ENCODE results near the gene LARGE1.

Gene LARGE1

DNA sequence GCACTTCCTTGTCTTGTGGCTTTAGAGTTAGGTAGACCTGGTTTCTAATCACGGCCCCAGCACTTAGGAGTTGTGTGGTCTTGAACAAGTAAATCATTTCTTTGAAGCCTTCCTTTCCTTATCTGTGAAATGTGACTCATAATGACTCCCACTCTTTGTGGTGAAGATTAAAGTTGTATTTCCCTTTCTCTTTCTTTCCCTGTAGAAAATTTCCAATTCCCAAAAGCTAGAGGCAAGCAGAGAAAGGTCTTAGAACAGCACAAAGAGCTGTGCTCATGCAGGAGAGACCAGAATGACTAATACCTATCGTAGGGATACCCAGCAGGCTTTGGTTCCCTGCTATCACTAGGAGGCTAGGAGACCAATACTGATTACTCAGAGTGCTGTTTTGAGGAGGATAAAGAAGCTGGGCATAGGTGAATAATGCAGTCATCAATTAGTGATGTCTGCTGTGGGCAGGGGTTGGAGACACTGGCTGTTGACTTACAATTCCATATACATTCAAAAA is 591.4 kb downstream of the LARGE1 start:
- no peak for DNase-seq

DNA sequence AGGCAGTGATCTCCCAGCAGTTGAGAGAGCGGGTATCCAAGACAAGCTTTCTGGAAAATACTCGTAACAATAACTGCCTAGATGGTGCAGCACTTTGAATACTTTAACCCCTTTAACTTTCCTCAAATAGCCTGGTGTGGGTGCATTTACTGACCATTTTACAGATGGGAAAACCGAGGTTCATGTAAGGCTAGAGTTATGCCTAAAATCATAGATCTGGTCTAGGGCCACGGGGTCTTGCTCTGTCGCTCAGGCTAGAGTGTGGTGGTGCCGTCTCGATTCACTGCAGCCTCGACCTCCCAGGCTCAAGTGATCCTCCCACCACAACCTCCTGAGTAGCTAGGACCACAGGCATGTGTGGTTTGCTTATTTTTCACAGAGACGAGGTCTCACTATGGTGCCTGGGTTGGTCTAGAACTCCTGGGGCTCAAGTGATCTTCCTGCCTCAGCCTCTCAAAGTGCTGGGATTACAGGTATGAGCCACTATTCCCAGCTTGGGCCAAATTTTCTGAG is 592.9 kb downstream of the LARGE1 start:
- no peak for DNase-seq

DNA sequence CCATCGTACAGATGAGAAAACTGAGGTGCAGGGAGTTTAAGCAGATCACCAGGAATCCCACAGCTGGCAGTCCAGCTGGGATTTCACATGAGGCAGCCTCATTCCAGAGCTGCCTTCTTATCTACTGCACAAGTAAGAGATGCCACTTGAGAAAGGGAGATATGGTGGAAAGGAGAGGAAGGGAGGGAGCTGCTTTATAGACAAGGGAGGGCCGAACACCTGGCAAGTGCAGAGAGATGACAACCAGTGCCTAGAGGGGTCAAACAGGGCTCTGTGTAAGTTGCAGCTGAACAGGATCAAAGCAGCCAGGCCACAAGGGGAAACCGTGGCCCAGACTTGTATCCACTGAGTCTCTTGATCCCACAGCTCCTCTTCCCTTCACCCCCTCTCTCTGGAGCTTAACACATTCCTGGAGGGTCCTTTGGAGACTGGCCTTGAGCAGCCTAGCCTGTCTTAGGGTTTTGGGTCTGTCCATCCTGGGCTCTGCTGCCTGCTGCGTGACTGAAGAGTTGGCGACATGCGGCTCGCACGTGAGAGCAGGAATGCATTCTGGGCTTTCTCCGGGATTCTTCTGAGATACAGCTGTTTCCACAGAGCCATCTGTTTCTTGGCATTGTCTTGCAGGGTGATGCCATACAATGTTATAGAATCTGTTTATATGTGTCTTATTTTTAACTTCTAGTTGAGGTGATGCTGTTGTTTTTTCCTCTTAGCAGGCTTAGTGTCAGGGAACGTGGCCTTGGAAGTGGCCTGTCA is 593.6 kb downstream of the LARGE1 start:
- no peak for DNase-seq

DNA sequence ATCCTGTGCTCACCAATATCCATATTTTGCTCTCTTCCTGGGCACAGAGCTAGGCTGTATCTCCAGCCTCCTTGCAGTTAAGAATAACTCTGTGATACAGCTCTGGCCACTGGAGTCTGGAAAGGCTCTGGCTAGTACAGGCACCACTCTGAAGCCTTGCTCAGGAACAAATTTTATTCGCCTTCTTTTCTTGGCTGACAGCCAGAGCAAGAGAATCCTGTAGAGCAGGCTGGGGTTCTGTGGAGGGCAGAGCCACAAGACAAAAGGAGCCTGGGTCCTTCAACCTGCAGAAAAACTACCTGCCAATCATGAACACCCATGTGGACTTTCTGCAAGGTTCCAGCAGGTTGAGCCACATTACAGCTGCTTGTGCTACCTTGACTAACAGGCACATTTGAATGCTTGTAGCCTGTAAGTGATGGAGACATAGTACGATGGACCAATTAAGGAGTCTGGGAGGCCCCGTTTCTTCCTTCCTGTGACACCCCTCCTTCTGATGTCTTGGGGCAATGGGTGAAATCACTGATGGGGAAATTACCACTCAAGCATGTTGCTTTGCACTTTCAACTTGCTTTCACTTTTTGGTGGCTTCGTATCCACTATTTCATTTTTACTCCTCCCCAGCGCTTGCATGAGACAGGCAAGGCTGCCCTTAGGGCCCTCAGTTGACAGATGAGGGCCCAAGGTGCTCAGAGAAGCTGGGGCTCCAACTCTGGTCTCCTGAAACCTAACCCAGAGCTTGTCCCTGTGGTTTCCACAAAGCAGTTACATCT is 594.9 kb downstream of the LARGE1 start:
- no peak for DNase-seq

DNA sequence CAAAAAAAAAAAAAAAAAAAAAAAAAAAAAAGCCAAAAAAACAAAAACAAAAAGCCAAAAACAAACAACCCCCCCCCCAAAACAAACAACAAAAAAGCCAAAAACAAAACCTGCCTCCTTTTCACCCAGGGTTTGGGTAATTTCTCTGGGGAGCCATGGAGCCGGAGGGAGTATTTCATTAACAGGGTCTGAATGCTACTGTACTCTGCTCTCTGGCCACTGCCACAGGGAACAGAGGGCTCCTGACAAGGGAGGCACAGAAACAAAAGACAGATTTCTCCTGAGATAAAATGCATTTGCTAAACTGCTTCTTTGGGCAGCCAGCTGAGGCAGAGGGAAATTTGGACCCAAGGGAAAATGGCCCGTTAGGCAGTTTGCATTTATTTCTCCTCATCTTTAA is 596.0 kb downstream of the LARGE1 start:
- no peak for DNase-seq

DNA sequence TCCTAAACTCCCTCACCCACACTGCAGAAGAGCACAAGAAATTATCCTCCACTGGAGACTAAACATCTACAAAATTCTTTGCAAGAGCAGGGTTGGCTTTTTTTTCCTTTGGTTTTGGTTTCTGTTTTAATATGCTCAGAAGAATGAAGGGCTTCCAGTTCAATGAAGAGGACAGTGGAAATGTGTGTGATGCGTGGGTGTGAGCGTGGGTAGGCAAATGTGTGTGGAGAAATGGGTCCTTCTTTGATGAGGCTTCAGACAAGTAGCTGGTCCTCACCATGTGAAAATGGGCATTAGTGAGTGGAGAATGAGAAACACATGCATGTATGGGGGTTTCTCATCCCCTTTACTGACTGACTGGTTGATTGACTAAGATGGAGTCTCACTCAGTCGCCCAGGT is 598.8 kb downstream of the LARGE1 start:
- no peak for DNase-seq

DNA sequence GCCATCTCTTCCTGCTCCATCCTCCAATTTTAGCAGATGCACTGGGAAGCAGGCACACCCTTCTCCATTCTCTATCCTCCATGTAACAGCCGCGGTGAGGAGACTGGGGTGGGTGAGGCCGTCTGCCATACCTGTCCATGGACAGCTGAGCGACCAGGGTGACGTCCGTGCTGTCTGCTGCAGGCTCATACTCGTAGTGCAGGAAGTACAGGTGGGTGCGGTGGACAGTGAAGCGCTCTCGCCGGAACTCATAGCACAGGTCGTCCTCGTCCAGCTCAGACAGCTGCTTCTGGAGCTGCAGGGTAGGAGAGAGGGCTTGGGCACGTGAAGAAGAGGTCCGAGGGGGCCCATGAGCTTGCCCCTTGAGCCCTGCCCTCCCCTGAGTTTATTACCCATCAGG is 604.3 kb downstream of the LARGE1 start:
- DNase-seq = no peak

DNA sequence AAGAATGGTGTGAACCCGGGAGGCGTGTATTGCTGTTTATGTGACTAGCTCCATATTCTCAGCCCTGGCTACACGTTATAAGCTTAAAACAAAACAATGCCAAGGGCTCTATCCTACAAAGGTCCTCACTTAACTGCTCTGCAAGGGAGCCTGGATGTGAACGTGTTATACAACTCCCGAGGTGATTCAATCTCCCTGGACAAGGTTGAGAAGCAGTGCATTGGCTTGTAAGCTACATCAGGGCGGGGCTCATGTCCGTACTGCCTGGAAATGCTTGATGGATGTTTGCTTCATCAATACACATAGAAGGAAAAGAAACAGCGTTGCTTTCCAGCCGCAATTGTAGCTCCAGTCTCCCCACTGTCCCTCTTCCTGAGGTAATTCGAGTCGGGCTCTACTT is 605.2 kb downstream of the LARGE1 start:
- DNase-seq = no peak

DNA sequence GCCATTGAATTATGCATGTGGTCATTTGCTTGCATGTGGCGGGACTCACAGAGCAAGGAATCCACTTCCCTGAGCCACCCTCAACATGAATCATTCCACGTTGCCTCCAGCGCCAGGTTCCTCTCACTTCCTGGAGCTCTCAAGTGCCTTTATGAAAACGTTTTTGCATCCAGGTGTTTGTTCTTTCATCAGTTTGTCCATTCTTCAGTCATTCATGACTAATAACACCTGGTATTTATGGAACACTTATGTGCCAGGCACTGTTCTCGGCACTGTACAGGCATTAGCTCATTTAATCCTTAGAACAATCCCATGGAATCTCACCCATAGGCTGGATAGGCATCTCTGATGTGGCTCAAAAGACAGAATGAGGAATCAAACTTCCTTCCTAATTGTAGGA is 606.0 kb downstream of the LARGE1 start:
- no peak for DNase-seq

DNA sequence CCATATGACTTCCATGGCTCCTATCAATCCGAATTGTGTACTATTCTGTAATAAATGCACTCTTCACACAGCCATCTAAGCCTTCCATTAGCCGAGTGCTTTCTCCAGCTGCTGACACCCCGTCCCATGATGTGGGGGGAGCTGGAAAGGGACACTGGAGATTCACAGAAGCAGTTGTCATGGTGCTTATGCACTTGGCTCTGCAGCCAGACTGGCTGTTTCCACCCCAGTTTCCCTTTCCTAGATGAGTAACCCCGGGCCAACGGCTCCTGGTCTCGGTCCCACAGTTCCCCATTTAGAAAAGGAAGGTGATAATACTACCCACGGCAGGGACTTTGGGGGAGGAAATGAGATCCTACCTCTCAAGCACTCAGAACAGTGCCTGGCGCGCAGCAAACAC is 617.2 kb downstream of the LARGE1 start:
- DNase-seq = no peak

DNA sequence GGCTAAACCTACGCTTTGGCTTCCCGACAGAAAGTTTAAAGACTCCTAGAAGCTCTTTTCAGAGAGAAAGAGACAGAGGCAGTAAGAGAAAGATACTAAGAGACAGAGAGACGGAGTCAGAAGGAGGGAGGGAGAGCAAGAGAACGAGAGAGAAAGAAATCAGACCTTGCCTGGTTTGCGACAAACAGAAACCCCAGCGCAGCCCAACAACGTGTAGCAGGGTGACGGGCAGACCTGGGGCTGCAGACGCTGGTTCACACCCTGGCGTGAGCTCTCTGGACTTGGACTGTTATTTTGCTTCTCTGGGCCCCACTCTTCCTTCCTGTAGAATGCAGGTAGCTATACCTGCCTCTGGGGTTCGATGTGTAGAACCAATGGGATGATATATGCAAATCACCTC is 617.7 kb downstream of the LARGE1 start:
- DNase-seq = no peak

DNA sequence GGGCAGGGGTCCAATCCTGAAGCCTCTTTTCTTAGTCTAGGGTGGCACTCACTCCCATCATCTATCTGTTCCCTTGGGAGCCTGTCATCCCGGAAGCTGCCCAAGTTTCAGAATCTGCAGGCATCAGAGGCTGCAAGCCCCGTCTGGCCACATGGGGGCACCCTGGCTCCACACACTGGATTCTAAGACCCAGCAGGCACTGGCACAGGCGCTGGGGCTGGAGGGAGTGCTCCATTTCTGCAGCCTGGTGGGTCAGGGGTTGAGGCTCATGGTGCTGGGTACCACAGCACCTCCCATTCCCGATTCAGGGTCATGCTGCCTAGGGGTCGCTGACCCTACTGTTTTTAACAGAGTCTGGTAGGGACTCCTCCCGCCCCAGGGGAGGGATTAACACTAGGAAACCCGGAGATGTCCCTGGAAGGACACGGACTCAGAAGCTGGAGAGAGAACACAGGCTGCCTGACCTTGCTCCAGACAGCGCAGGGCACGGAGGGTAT is 618.2 kb downstream of the LARGE1 start:
- DNase-seq = no peak

DNA sequence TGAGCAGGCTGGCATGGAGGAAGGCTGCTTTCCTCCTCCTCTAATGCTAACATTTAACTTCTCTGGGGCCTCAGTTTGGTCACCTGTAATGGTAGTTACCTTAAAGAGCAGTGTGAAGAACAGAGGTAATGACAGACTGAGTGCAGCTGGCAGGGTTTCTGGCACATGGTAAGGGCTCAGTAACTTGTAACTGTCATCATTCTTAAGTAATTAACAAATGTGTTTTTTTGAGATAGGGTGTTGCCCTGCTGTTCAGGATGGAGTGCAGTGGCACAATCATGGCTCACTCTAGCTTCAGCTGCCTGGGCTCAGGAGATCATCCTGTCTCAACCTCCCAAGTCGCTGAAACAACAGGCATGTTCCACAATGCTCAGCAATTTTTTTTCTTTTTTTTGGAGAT is 620.1 kb downstream of the LARGE1 start:
- no peak for DNase-seq

DNA sequence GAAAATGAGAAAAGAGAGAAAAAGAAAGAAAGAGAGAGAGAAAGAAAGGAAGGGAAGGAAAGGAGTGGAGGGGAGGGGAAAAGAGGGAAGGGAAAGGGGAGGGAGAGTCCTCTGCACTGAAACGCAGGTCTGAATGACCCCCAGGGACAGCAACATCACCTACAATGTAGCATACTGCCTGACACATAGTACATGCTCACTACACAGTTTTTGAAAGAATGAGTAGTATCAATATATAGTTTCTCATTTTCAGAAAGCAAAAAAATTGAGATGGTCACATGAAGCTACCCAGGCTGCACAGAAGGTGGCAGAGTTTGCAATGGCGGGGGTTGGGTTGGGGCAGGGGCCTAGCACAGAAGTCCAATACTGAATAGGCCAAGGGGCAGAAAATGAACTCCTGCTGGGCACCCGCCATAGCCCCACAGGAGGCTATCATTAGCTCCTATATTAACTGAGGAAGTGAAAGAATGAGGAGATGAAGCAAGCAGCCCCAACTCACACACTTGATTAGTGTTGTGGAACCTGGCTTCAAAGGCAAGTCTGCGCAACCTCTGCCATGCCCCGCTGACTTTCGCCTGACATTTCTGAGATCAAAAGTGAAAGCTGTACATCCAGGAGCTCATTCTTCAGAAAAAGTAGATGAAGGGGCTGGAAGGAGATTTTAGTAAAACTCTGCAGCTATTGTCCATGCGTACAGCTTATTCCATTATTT is 620.9 kb downstream of the LARGE1 start:
- DNase-seq = no peak

DNA sequence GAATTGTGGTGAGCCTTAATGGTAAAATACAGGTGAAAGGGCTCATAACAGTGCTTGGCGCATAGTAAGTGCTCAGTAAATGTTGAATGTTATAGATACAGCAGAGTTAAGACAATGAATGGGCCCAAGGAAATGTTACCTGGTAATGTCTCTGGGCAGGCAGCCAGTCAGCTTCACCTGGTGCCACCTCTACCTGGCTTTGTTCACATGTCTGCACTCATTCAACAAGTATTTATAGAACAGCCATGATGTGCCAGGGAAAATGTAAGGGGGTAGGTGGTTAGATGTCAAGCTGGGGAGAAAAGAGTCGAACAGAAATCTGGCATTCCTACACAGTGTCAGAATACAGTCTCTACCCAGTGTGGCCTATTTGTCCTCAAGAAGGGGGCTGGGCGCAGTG is 623.3 kb downstream of the LARGE1 start:
- DNase-seq = no peak

DNA sequence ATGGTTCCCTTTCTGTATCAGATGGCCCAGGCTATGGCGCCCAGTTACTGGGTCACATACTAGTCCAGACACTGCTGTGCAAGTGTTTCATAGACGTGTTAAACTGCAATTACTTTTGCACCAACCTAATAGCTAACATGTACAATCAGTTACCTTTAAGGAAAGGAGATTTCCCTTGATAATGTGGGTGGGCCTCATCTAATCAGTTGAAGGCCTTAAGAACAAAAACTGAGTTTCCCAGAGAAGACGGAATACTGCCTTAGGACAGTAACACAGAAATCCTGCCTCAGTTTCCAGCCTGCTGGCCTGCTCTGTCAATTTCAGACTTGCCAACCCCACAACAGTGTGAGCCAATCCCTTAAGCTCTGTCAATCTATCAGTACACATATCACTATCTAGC is 632.2 kb downstream of the LARGE1 start:
- no peak for DNase-seq

DNA sequence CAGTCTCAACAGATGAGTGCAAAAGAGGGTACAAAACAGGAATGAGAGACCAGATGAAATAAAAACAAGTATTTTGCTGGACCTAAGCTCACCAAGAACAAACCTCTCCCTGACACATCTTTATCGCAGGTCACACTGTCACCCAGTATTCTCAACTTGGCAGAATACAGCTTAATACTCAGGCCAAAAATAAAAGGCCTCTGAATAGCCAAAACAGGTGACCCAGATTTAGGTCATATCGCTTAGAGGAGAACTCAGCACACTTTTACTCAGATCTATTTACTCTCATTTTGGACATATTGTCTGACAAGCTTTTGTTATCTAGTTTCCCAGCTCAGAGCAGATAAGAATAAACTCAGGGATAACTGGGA is 645.2 kb downstream of the LARGE1 start:
- DNase-seq = no peak

DNA sequence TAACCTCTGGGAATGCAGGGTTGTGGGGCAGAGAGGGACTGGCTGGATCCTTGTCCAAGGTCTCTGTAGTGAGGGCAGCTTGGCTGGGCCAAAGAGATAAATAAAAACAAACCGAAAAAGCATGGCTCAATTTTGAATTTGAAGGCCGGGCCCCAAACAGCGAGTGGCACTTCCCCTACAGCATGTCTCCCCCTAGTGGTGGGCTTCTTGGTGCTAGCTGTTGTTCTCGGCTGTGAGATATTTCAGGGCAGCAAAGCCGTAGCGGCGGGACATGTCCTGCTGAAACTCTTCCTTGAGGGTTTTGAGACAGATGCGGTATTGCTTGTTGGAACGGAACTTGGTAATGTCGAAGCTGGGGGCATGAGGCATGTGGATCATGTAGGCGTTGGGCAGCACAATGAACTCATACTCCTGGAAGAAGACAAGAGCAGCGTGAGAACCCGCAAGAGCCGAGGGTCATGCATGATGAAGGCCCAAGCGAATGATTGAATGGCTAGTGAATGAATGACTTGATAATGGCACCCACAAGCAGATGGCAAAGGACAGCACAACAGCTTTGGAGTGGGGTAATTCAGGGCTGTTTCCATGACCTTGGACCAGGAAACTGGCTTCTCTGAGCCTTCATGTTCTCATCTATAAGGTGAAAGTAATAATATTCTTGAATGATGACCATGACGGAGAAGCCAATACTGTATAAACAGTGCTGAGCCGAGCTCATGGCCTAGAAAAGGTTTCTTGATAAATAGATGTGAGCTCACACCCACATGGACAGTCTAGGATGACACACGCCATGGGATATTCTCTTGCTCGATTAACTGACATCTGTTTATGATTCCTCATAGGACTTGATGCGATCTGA is 645.8 kb downstream of the LARGE1 start:
- DNase-seq = no peak

DNA sequence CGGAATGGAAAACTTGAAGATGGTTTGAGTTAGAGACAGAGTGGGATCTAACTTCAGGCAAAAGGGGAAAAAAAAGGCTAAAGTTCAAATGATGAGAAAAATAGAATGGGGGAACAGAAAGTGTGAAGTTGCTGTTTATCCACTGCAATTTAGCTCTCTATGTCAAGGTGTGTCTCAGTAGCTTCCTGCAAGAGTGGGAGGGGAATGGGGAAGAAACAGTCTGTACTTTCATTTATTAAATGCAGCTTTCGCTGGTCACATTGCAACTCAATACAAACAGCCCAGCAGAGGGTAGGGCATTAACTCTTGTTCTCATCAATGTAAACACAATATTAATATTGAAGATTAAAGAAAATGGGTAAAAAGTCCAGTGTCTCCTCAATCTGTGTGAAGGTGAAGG is 647.4 kb downstream of the LARGE1 start:
- DNase-seq = no peak

DNA sequence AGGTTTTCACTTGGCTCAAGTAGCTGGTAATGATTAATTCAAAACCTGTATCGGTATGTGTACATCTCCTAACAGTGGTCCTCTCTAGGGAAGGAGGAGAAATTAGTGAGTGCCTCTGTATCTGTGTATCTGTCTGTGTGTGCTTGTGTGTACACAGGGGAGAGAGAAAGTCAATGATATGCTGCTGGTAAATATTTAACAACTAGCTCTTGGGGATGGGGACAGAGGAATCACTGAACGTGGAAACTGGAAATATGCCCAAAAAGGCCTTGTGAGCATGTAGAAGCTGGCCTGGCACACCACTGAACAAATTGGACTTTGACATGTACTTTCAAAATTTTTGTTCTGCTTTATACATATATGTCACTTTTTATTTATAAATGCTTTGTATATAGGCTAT is 648.1 kb downstream of the LARGE1 start:
- DNase-seq = no peak

DNA sequence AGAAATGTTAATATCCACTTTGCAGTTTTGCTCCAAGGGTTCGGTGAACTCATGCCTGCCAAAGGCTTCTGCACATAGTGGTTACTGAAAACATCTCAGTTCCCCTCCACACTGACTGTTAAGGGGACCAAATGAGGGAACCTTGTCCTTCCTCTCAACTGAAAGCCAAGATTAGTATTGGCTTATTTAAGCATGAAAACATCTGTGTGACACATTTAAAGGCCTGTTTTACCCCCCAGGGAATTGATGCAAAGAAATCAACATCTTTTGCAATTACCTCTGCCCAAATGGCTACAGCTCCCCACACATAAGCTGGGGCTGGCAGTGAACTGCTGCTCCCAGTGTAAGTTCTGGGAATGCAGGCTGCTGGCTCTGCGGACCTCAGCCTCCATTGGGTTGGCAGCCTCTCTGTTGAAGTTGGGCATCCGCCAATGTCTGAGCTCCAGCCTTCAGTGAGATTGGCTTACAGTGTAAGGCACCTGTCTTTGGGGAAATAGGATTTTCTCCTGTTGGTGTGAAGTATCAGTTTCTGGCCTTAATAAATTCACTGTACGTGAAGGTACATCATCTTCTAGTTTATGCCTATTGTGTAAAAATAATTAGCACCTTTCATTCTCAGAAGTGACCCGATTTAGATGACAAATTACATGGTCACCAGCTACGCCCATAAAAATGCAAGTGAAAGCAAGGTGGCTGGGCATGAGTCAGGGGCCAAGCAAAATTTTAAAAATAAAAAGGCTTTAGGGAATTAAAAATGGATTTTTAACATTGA is 648.7 kb downstream of the LARGE1 start:
- DNase-seq = no peak

DNA sequence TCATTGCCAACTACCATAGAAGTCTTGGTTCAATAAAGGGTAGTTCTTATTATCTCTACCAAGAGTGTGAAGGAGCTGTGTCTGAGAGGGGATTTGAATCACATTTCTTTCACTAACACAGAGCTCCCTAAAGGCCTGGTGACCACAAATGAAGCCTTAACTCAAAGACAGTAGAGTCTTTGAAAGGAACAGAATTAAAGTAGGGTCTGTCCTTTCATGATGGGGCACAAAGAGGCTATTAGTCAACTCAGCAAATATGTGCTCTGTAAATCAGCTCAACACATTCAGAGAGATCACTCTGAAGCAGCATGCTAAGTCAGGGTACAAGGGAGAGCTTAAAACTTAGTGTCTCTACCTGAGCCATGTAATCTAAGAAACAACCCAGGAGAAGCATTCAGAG is 649.7 kb downstream of the LARGE1 start:
- no peak for DNase-seq

Data from stimulated activated naive CD4-positive, alpha-beta T cell treated with Interleukin-2 at 50 U/mL for 16 hours (primary cell).